Measurements from ENCODE around the gene TSPY10. TPM values are rescaled to one million over a fixed set of nuclear protein-coding genes. Genes with fewer than 3 reads are reported as not detected.
"Not testable (repeated sequence)": the region's sequence is repeated elsewhere in the genome, so short reads cannot be mapped to it uniquely, and the experiment has no call there.

Gene TSPY10, protein sequence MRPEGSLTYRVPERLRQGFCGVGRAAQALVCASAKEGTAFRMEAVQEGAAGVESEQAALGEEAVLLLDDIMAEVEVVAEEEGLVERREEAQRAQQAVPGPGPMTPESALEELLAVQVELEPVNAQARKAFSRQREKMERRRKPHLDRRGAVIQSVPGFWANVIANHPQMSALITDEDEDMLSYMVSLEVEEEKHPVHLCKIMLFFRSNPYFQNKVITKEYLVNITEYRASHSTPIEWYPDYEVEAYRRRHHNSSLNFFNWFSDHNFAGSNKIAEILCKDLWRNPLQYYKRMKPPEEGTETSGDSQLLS
- total RNA-seq: not detected in 2 replicates

- not testable (repeated sequence) for DNase-seq (ENCODE audit: low read depth)
Observed at GRCh38 chrY:9527580-9527979, at the start of gene TSPY10. Gene TSPY10 (plus strand): TSS chrY:9527880. CDS start chrY:9527926, 46 bp downstream.

GRCh38 chrY:9486967-9487366, 40.7 kb upstream of the TSPY10 start, which contains the start of gene TSPY9:
Gene TSPY9 (plus strand): TSS chrY:9487267. CDS start chrY:9487313, 46 bp downstream.
- H3K4me3 ChIP-seq (ENCODE audit: low read depth, low read length); DNase-seq (ENCODE audit: low read depth): not testable (repeated sequence)

More at GRCh38 chrY:9527580-9527979, at the start of gene TSPY10:
- H3K4me3 ChIP-seq (ENCODE audit: low read depth, low read length): not testable (repeated sequence)

DNA sequence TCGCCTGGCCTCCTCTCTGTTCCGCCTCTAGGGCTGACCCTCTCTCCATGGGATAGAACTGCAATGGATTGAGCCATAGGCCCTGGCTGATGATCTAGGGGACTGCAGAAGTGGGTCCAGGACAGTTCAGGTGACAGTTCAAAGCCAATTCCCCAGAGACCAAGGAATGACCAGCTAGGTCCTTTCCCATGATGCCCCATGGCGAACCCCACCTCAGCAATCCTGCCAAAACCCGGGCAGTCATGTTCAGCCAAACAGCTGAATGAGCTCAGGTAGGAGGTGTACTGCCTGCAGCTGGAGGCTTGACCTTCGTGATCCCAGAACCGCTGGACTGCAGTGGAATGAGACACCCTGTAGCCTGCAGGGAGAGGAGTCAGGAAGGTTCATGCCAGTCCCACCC, 23.3 kb upstream of the TSPY10 start:
- not testable (repeated sequence) for H3K4me3 ChIP-seq (ENCODE audit: low read depth, low read length); DNase-seq (ENCODE audit: low read depth)

DNA sequence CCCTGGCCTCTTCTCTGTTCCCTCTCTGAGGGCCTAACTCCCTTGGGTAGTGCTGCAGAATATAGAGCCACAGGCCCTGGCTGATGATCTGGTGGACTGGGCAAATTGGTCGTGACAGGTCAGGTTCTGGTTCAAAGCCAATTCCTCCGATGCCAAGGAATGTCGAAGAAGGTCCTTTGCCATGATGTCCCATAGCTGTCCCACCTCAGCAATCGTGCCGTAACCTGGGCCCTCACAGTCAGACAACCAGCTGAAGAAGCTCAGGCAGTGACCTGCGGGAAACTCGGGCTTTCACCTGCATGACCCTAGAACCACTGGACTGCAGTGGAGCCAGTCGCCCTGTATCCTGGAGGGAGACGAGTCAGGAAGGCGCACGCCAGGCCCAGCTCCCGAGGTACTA, 11.4 kb upstream of the TSPY10 start:
- not testable (repeated sequence) for H3K4me3 ChIP-seq (ENCODE audit: low read depth, low read length); DNase-seq (ENCODE audit: low read depth)

Other genes with a start within 250 kb of the TSPY10 start
- not detected in 2 replicates for gene TSPY4, start 190.4 kb upstream of the TSPY10 start, total RNA-seq
- not detected in 2 replicates for gene TSPY8, start 170.1 kb upstream of the TSPY10 start, total RNA-seq
- gene TSPY3, start 129.5 kb upstream of the TSPY10 start, total RNA-seq: not detected in 2 replicates
- not detected in 2 replicates for gene TSPY1, start 60.9 kb upstream of the TSPY10 start, total RNA-seq
- not detected in 2 replicates for gene TSPY9, start 40.6 kb upstream of the TSPY10 start, total RNA-seq